Fibroblast of lung (primary cell): ENCODE data around the gene EHMT1. TPM values are rescaled to one million over a fixed set of nuclear protein-coding genes. Genes with fewer than 3 reads are reported as not detected.

ENCODE experiments used
- DNase-seq, 2 donors: peaks; one replicate each; pipeline versions ENCODE4 v3.0.0 to v3.0.0-alpha.2; 2010; ENCODE audit warnings: low read depth in 2 of 2
- H2AFZ ChIP-seq: 2 replicates; pipeline ENCODE4 v1.5.1; 2012; ENCODE audit warnings: low read length, control low read depth, inconsistent platforms
- H3K27ac ChIP-seq: 2 replicates; pipeline ENCODE4 v1.5.1; 2011; ENCODE audit warnings: low read length, control low read depth; ENCODE audit not compliant: insufficient read depth
- H3K27me3 ChIP-seq: 2 replicates; pipeline ENCODE4 v1.5.1; 2011; ENCODE audit warnings: mild to moderate bottlenecking, low read length; ENCODE audit not compliant: control insufficient read depth, insufficient read depth
- H3K36me3 ChIP-seq: 2 replicates; pipeline ENCODE4 v1.5.1; 2011; ENCODE audit warnings: low read length; ENCODE audit not compliant: control insufficient read depth, insufficient read depth
- H3K4me1 ChIP-seq: 2 replicates; pipeline ENCODE4 v1.5.1; 2011; ENCODE audit warnings: low read length; ENCODE audit not compliant: control insufficient read depth, insufficient read depth; ENCODE audit errors: extremely low read depth
- H3K4me2 ChIP-seq: 2 replicates; pipeline ENCODE4 v1.5.1; 2011; ENCODE audit warnings: low read length, control low read depth; ENCODE audit not compliant: insufficient read depth; ENCODE audit errors: extremely low read depth
- H3K4me3 ChIP-seq, 4 experiments: fragments of 200-600 bp in 1 of 4; sonication (generic) in 1 of 4; replicated peaks in 1 of 4; 2 replicates each; pipeline ENCODE4 v1.5.1; 2011 to 2016; ENCODE audit warnings: low read length in 4 of 4, low read depth in 3 of 4, mild to moderate bottlenecking in 3 of 4, control low read depth in 2 of 4, inconsistent platforms in 1 of 4, mixed read lengths in 1 of 4; ENCODE audit not compliant: insufficient read depth in 1 of 4; ENCODE audit errors: control extremely low read depth in 1 of 4
- H3K79me2 ChIP-seq: 2 replicates; pipeline ENCODE4 v1.5.1; 2012; ENCODE audit warnings: mild to moderate bottlenecking, low read length, inconsistent platforms; ENCODE audit not compliant: control insufficient read depth, insufficient read depth
- H3K9ac ChIP-seq: 2 replicates; pipeline ENCODE4 v1.5.1; 2011; ENCODE audit warnings: mild to moderate bottlenecking, low read length, control low read depth; ENCODE audit not compliant: insufficient read depth
- H3K9me3 ChIP-seq: 2 replicates; pipeline ENCODE4 v1.5.1; 2012; ENCODE audit warnings: low read depth, low read length; ENCODE audit not compliant: control insufficient read depth, insufficient read depth
- H4K20me1 ChIP-seq: 2 replicates; pipeline ENCODE4 v1.5.1; 2011; ENCODE audit warnings: low read length; ENCODE audit not compliant: control insufficient read depth, insufficient read depth; ENCODE audit errors: extremely low read depth
- CTCF ChIP-seq, 2 donors: IDR thresholded peaks in 1 of 2; conservative IDR thresholded peaks in 1 of 2; 1 replicate in 1 of 2; 2 replicates in 1 of 2; pipeline ENCODE4 v1.5.1; 2011 to 2012; ENCODE audit warnings: low read length in 2 of 2, control low read depth in 1 of 2, inconsistent platforms in 1 of 2, low read depth in 1 of 2, mild to moderate bottlenecking in 1 of 2
- EZH2 ChIP-seq: IDR thresholded peaks from 2 replicates; pipeline ENCODE4 v1.5.1; 2012; ENCODE audit warnings: low read length, control low read depth, mild to moderate bottlenecking; ENCODE audit errors: missing control alignments
- polyA plus RNA-seq, 2 donors: library from polyadenylated mRNA; depleted of rRNA in 1 of 2; stranded (reverse) in 1 of 2; unstranded in 1 of 2; fragments of >200 nt; gene quantifications; 2 replicates each; pipeline ENCODE4 v1.2.1, GENCODE V29; 2011 to 2012; ENCODE audit warnings: missing spikeins in 1 of 2
- total RNA-seq: library from RNA; depleted of rRNA; stranded (reverse); fragments of >200 nt; gene quantifications from 2 replicates; pipeline ENCODE4 v1.2.1, GENCODE V29; 2014

EHMT1 gene
- total and polyA plus RNA-seq, 2 donors (not counting 1 experiment from before 2014, with no cell fraction given), result 22.4 to 48.6 TPM

- no peak overlapping the region for H3K4me3 ChIP-seq
- no peak overlapping the region for H3K9ac ChIP-seq
- H3K36me3 ChIP-seq, result no peaks in the 10 kb centered on the region
- no peaks in the 10 kb centered on the region for H3K9me3 ChIP-seq
- no peak overlapping the region for H3K27ac ChIP-seq
- H3K4me2 ChIP-seq, result no peak overlapping the region
- TF ChIP-seq CTCF (conservative IDR thresholded peaks at IDR 0.05 in 1 of 2, IDR thresholded peaks at IDR 0.05 in 1 of 2; ENCODE audit: low read depth in 1 of 2, low read length in 2 of 2), result no peak
- peak; percentile 50 for TF ChIP-seq EZH2
- DNase-seq, result peak; percentile 17 to 23
- H3K79me2 ChIP-seq, result no peaks in the 10 kb centered on the region
- H2AFZ ChIP-seq, result no peak overlapping the region
- no peaks in the 10 kb centered on the region for H4K20me1 ChIP-seq
- no peaks in the 10 kb centered on the region for H3K4me1 ChIP-seq
- no peaks in the 10 kb centered on the region for H3K27me3 ChIP-seq
Measured at GRCh38 chr9:137878146-137878941, 259.5 kb downstream of the EHMT1 start.

DNA sequence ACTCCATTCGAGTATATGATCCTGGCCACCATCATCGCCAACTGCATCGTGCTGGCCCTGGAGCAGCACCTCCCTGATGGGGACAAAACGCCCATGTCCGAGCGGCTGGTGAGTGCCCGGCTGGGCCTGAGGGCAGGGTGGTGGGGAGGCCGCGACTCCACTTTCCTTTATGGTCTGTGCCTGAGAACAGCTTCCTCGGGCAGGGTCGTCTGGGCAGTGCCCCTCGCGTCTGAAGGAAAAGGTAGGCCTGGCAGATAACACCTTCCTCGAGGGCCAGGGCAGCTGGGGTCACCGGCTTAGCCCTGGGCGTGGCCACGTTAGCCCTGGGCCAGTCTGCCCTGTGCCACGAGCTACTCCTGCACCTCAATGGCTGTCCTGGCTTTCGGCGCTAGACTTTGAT, 260.2 kb downstream of the EHMT1 start:
- Histone ChIP-seq H3K9me3 (no peaks in the 10 kb centered on the region), H4K20me1 (no peaks in the 10 kb centered on the region), H3K36me3 (no peaks in the 10 kb centered on the region), H3K27ac (no peak overlapping the region), H3K4me3 (no peak overlapping the region), H3K9ac (no peak overlapping the region), H3K27me3 (no peaks in the 10 kb centered on the region), H3K4me2 (no peak overlapping the region), H2AFZ (no peak overlapping the region), H3K79me2 (no peaks in the 10 kb centered on the region), H3K4me1 (no peaks in the 10 kb centered on the region)
- TF ChIP-seq EZH2 (no peak), CTCF (conservative IDR thresholded peaks at IDR 0.05 in 1 of 2, IDR thresholded peaks at IDR 0.05 in 1 of 2; ENCODE audit: low read depth in 1 of 2, low read length in 2 of 2) (no peak)
- no peak for DNase-seq

DNA sequence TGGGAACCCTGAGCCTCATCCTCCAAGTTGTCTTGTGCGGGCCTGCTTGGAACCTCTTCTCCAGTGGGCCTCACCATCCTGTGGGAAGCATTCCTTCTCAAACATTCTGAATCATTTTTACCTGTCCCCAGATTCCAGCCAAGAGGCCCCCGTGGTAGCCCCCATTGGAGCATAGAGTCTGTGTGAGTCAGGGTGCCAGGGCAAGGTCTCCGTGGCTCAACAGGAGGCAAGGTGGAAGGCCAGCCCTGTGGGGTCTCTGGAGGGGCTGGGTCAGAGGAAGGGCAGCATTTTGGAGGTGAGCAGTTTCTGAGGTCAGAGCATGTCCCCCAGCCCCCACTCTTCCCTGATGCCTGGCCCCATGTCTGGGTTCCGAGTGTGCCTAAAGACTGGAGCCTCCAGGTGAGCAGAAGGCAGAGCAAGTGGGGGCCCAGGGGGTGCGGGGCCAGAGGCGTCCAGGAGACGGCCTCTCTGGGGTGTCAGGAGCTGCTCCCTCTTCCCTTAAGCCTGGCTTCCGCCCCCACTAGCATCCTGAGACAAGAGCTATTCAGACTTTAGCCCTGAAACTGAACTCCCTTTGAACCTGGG, 260.9 kb downstream of the EHMT1 start:
- TF ChIP-seq EZH2 (no peak), CTCF (conservative IDR thresholded peaks at IDR 0.05 in 1 of 2, IDR thresholded peaks at IDR 0.05 in 1 of 2; ENCODE audit: low read depth in 1 of 2, low read length in 2 of 2) (no peak)
- no peak for DNase-seq

More for the DNA sequence above, 260.9 kb downstream of the EHMT1 start:
- no peaks in the 10 kb centered on the region for H3K4me1 ChIP-seq
- no peak overlapping the region for H3K9ac ChIP-seq
- H3K27me3 ChIP-seq, result no peaks in the 10 kb centered on the region
- H3K4me2 ChIP-seq, result no peak overlapping the region
- no peaks in the 10 kb centered on the region for H4K20me1 ChIP-seq
- no peak overlapping the region for H3K27ac ChIP-seq
- no peak overlapping the region for H3K4me3 ChIP-seq
- no peaks in the 10 kb centered on the region for H3K36me3 ChIP-seq
- H2AFZ ChIP-seq, result no peak overlapping the region
- H3K9me3 ChIP-seq, result no peaks in the 10 kb centered on the region
- no peaks in the 10 kb centered on the region for H3K79me2 ChIP-seq
